ENCODE measurements around the gene OR6Y1. TPM values are rescaled to one million over a fixed set of nuclear protein-coding genes. Genes with fewer than 3 reads are reported as not detected.

The OR6Y1 gene
- total and polyA plus RNA-seq, 2 donors from 2014 or later: not detected

- H3K9me3 ChIP-seq (ENCODE audit: control insufficient read depth in 2 of 3, insufficient read depth in 1 of 3, low read length in 3 of 3): no peaks in the 10 kb centered on the region
- H3K4me3 ChIP-seq (ENCODE audit: low read length in 3 of 3): no peak overlapping the region
- intact Hi-C loops (cut with DNase I): no loop called here
- TF ChIP-seq CTCF (IDR thresholded peaks at IDR 0.05; ENCODE audit: borderline replicate concordance, extremely low read depth, insufficient read depth): no peak
- no peak for FAIRE-seq
- no peak overlapping the region for H3K27ac ChIP-seq (ENCODE audit: low read depth in 2 of 2, low read length in 2 of 2)
- no peaks in the 10 kb centered on the region for H3K27me3 ChIP-seq (ENCODE audit: control insufficient read depth, insufficient read depth, low read length)
- H3K36me3 ChIP-seq (ENCODE audit: control insufficient read depth in 2 of 3, insufficient read depth in 3 of 3, low read length in 3 of 3): no peaks in the 10 kb centered on the region
- peak in 2 of 5 donors; percentile 3 to 20 for DNase-seq
- no peaks in the 10 kb centered on the region for H3K4me1 ChIP-seq (ENCODE audit: control insufficient read depth in 2 of 3, insufficient read depth in 2 of 3, low read depth in 1 of 3, low read length in 3 of 3)
- no peak overlapping the region for H3K9ac ChIP-seq (ENCODE audit: low read length in 3 of 3)
Observed at GRCh38 chr1:158506369-158506987, 47.7 kb downstream of the OR6Y1 start.

- H3K9ac ChIP-seq (ENCODE audit: low read length in 3 of 3): no peak overlapping the region
- FAIRE-seq (no peak), DNase-seq (peak in 2 of 5 donors; percentile 12 to 26)
- no peaks in the 10 kb centered on the region for H3K36me3 ChIP-seq (ENCODE audit: control insufficient read depth in 2 of 3, insufficient read depth in 3 of 3, low read length in 3 of 3)
- no peaks in the 10 kb centered on the region for H3K27me3 ChIP-seq (ENCODE audit: control insufficient read depth, insufficient read depth, low read length)
- H3K4me1 ChIP-seq (ENCODE audit: control insufficient read depth in 2 of 3, insufficient read depth in 2 of 3, low read depth in 1 of 3, low read length in 3 of 3): no peaks in the 10 kb centered on the region
- intact Hi-C loops (cut with DNase I): no loop called here
- no peak overlapping the region for H3K4me3 ChIP-seq (ENCODE audit: low read length in 3 of 3)
- no peaks in the 10 kb centered on the region for H3K9me3 ChIP-seq (ENCODE audit: control insufficient read depth in 2 of 3, insufficient read depth in 1 of 3, low read length in 3 of 3)
- no peak overlapping the region for H3K27ac ChIP-seq (ENCODE audit: low read depth in 2 of 2, low read length in 2 of 2)
- TF ChIP-seq CTCF (IDR thresholded peaks at IDR 0.05; ENCODE audit: borderline replicate concordance, extremely low read depth, insufficient read depth): peak; percentile 35
Observed at GRCh38 chr1:158496374-158496773, 57.8 kb downstream of the OR6Y1 start.

GRCh38 chr1:158494796-158495195, 59.4 kb downstream of the OR6Y1 start:
- Histone ChIP-seq H3K4me1 (ENCODE audit: control insufficient read depth in 2 of 3, insufficient read depth in 2 of 3, low read depth in 1 of 3, low read length in 3 of 3) (no peaks in the 10 kb centered on the region), H3K27me3 (ENCODE audit: control insufficient read depth, insufficient read depth, low read length) (no peaks in the 10 kb centered on the region), H3K4me3 (ENCODE audit: low read length in 3 of 3) (no peak overlapping the region), H3K27ac (ENCODE audit: low read depth in 2 of 2, low read length in 2 of 2) (no peak overlapping the region), H3K9ac (ENCODE audit: low read length in 3 of 3) (no peak overlapping the region), H3K36me3 (ENCODE audit: control insufficient read depth in 2 of 3, insufficient read depth in 3 of 3, low read length in 3 of 3) (no peaks in the 10 kb centered on the region), H3K9me3 (ENCODE audit: control insufficient read depth in 2 of 3, insufficient read depth in 1 of 3, low read length in 3 of 3) (no peaks in the 10 kb centered on the region)
- TF ChIP-seq CTCF (IDR thresholded peaks at IDR 0.05; ENCODE audit: borderline replicate concordance, extremely low read depth, insufficient read depth): no peak
- intact Hi-C loops (cut with DNase I): no loop called here
- FAIRE-seq: no peak
- DNase-seq: no peak

Other genes starting within 250 kb of the OR6Y1 start
- gene CD1B, start 222.9 kb downstream of the OR6Y1 start, total RNA-seq: 0.60 TPM
- not detected for gene CD1B, start 222.9 kb downstream of the OR6Y1 start, polyA plus RNA-seq (ENCODE audit: insufficient read depth, low read depth, low replicate concordance)
- 3.5 TPM for gene CD1E, start 200.5 kb downstream of the OR6Y1 start, total RNA-seq
- not detected for gene CD1E, start 200.5 kb downstream of the OR6Y1 start, polyA plus RNA-seq (ENCODE audit: insufficient read depth, low read depth, low replicate concordance)
- gene OR10T2, start 154.9 kb downstream of the OR6Y1 start, total RNA-seq: not detected
- not detected for gene OR10T2, start 154.9 kb downstream of the OR6Y1 start, polyA plus RNA-seq (ENCODE audit: insufficient read depth, low read depth, low replicate concordance)
- gene OR10K2, start 128.2 kb downstream of the OR6Y1 start, total RNA-seq: not detected
- gene OR10K2, start 128.2 kb downstream of the OR6Y1 start, polyA plus RNA-seq (ENCODE audit: insufficient read depth, low read depth, low replicate concordance): not detected
- not detected for gene OR10K1, start 92.6 kb downstream of the OR6Y1 start, total RNA-seq
- not detected for gene OR10K1, start 92.6 kb downstream of the OR6Y1 start, polyA plus RNA-seq (ENCODE audit: insufficient read depth, low read depth, low replicate concordance)
- not detected for gene OR10R2, start 82.2 kb downstream of the OR6Y1 start, total RNA-seq
- not detected for gene OR10R2, start 82.2 kb downstream of the OR6Y1 start, polyA plus RNA-seq (ENCODE audit: insufficient read depth, low read depth, low replicate concordance)
- not detected for gene OR6P1, start 16.2 kb upstream of the OR6Y1 start, total RNA-seq
- not detected for gene OR6P1, start 16.2 kb upstream of the OR6Y1 start, polyA plus RNA-seq (ENCODE audit: insufficient read depth, low read depth, low replicate concordance)
- not detected for gene OR10X1, start 25.5 kb upstream of the OR6Y1 start, total RNA-seq
- not detected for gene OR10X1, start 25.5 kb upstream of the OR6Y1 start, polyA plus RNA-seq (ENCODE audit: insufficient read depth, low read depth, low replicate concordance)
- not detected for gene OR10Z1, start 50.9 kb upstream of the OR6Y1 start, total RNA-seq
- not detected for gene OR10Z1, start 50.9 kb upstream of the OR6Y1 start, polyA plus RNA-seq (ENCODE audit: insufficient read depth, low read depth, low replicate concordance)
- 0.28 TPM for gene SPTA1, start 132.3 kb upstream of the OR6Y1 start, total RNA-seq
- gene SPTA1, start 132.3 kb upstream of the OR6Y1 start, polyA plus RNA-seq (ENCODE audit: insufficient read depth, low read depth, low replicate concordance): not detected
- gene OR6K2, start 146.2 kb upstream of the OR6Y1 start, total RNA-seq: not detected
- not detected for gene OR6K2, start 146.2 kb upstream of the OR6Y1 start, polyA plus RNA-seq (ENCODE audit: insufficient read depth, low read depth, low replicate concordance)
- gene OR6K3, start 166.3 kb upstream of the OR6Y1 start, total RNA-seq: not detected
- gene OR6K3, start 166.3 kb upstream of the OR6Y1 start, polyA plus RNA-seq (ENCODE audit: insufficient read depth, low read depth, low replicate concordance): not detected
- gene OR6K6, start 200.3 kb upstream of the OR6Y1 start, total RNA-seq: not detected
- gene OR6K6, start 200.3 kb upstream of the OR6Y1 start, polyA plus RNA-seq (ENCODE audit: insufficient read depth, low read depth, low replicate concordance): not detected
- not detected for gene OR6N1, start 217.8 kb upstream of the OR6Y1 start, total RNA-seq
- gene OR6N1, start 217.8 kb upstream of the OR6Y1 start, polyA plus RNA-seq (ENCODE audit: insufficient read depth, low read depth, low replicate concordance): not detected
- gene OR6N2, start 226.8 kb upstream of the OR6Y1 start, total RNA-seq: not detected
- gene OR6N2, start 226.8 kb upstream of the OR6Y1 start, polyA plus RNA-seq (ENCODE audit: insufficient read depth, low read depth, low replicate concordance): not detected

All from kidney (tissue), 14 donors.